ENCODE measurements around the gene TLK2. TPM values are rescaled to one million over a fixed set of nuclear protein-coding genes. Genes with fewer than 3 reads are reported as not detected.
"Not testable (repeated sequence)": the region's sequence is repeated elsewhere in the genome, so short reads cannot be mapped to it uniquely, and the experiment has no call there.

Gene TLK2
- 10 to 100 TPM; 30.3 to 66.0 (median 38.7) TPM for total RNA-seq

- peak; percentile 37 to 50 for DNase-seq (ENCODE audit: low spot score in 2 of 2)
- H3K9me3 ChIP-seq: no peaks in the 10 kb centered on the region
- WGBS, 2 donors: 0 to 1% methylated on average over 4 to 36 of the region's 59 CpGs
- H3K4me1 ChIP-seq: peaks cover 4 to 38% (median 16%) of the 10 kb centered on the region in 4 donors
- H3K4me3 ChIP-seq: peak within 1 kb of the TSS; percentile 76 to 87 (median 80)
- peaks cover 0 to 14% (median 0%) of the 10 kb centered on the region in 3 donors for H3K36me3 ChIP-seq
- peak within 1 kb of the TSS; percentile 94 to 97 (median 96) for H3K27ac ChIP-seq
- H3K27me3 ChIP-seq: no peaks in the 10 kb centered on the region
- TF ChIP-seq POLR2A (IDR thresholded peaks at IDR 0.05) (no peak), CTCF (IDR thresholded peaks at IDR 0.05) (no peak), EP300 (IDR thresholded peaks at IDR 0.05) (no peak)
These were observed at the start of gene TLK2 for GRCh38 chr17:62478424-62478879. TSS of gene TLK2 (plus strand) at chr17:62478825. CDS start at chr17:62481126, 2,301 bp downstream.

- not testable (repeated sequence) for H3K4me1 ChIP-seq; H3K4me3 ChIP-seq; H3K27ac ChIP-seq; DNase-seq (ENCODE audit: low spot score in 2 of 2); H3K9me3 ChIP-seq; H3K27me3 ChIP-seq
- H3K36me3 ChIP-seq: peaks cover 0 to 68% (median 0%) of the 10 kb centered on the region in 3 donors
- 87 to 93% methylated on average over 4 of the region's 4 CpGs for WGBS, 2 donors
These were observed 43.4 kb upstream of the TLK2 start for GRCh38 chr17:62435251-62435650.

GRCh38 chr17:62441181-62441580 lies 37.4 kb upstream of the TLK2 start:
- H3K4me3 ChIP-seq; H3K27ac ChIP-seq; H3K27me3 ChIP-seq; H3K9me3 ChIP-seq; DNase-seq (ENCODE audit: low spot score in 2 of 2); H3K4me1 ChIP-seq: not testable (repeated sequence)
- 95 to 97% methylated on average over 6 of the region's 6 CpGs for WGBS, 2 donors
- H3K36me3 ChIP-seq: peaks cover 0 to 80% (median 8%) of the 10 kb centered on the region in 3 donors

GRCh38 chr17:62444063-62444462 lies 34.6 kb upstream of the TLK2 start:
- H3K9me3 ChIP-seq: no peaks in the 10 kb centered on the region
- peaks cover 0 to 95% (median 12%) of the 10 kb centered on the region in 3 donors for H3K36me3 ChIP-seq

GRCh38 chr17:62445791-62446190 lies 32.8 kb upstream of the TLK2 start:
- H3K4me3 ChIP-seq; DNase-seq (ENCODE audit: low spot score in 2 of 2); H3K9me3 ChIP-seq; H3K4me1 ChIP-seq; H3K27me3 ChIP-seq; H3K27ac ChIP-seq: not testable (repeated sequence)
- WGBS, 2 donors: 90 to 92% methylated on average over 4 of the region's 4 CpGs
- peaks cover 0 to 95% (median 12%) of the 10 kb centered on the region in 3 donors for H3K36me3 ChIP-seq

More at GRCh38 chr17:62444063-62444462, 34.6 kb upstream of the TLK2 start:
- TF ChIP-seq POLR2A (IDR thresholded peaks at IDR 0.05): no peak
- no peak for TF ChIP-seq EP300 (IDR thresholded peaks at IDR 0.05)
- TF ChIP-seq CTCF (IDR thresholded peaks at IDR 0.05): no peak
- Histone ChIP-seq H3K27ac (no peak overlapping the region), H3K4me1 (no peaks in the 10 kb centered on the region), H3K4me3 (no peak overlapping the region), H3K27me3 (no peaks in the 10 kb centered on the region)
- DNase-seq (ENCODE audit: low spot score in 2 of 2): no peak
- WGBS, 2 donors: 97 to 99% methylated on average over 4 of the region's 4 CpGs

GRCh38 chr17:62452195-62452594 lies 26.4 kb upstream of the TLK2 start:
- not testable (repeated sequence) for H3K4me3 ChIP-seq; H3K9me3 ChIP-seq; H3K27ac ChIP-seq; H3K4me1 ChIP-seq; H3K27me3 ChIP-seq; DNase-seq (ENCODE audit: low spot score in 2 of 2)
- WGBS, 2 donors: 87 to 89% methylated on average over 4 of the region's 4 CpGs
- peaks cover 0 to 40% (median 4%) of the 10 kb centered on the region in 3 donors for H3K36me3 ChIP-seq

- not testable (repeated sequence) for DNase-seq (ENCODE audit: low spot score in 2 of 2); H3K27ac ChIP-seq; H3K9me3 ChIP-seq; H3K4me3 ChIP-seq; H3K4me1 ChIP-seq; H3K27me3 ChIP-seq
- 85 to 92% methylated on average over 5 of the region's 5 CpGs for WGBS, 2 donors
- H3K36me3 ChIP-seq: peaks cover 0 to 32% (median 0%) of the 10 kb centered on the region in 3 donors
These were observed 25.6 kb upstream of the TLK2 start for GRCh38 chr17:62453041-62453440.

- not testable (repeated sequence) for DNase-seq (ENCODE audit: low spot score in 2 of 2); H3K27ac ChIP-seq; H3K9me3 ChIP-seq; H3K4me1 ChIP-seq; H3K27me3 ChIP-seq; H3K4me3 ChIP-seq
- 79 to 84% methylated on average over 4 of the region's 4 CpGs for WGBS, 2 donors
- H3K36me3 ChIP-seq: peaks cover 0 to 26% (median 0%) of the 10 kb centered on the region in 3 donors
These were observed 25.0 kb upstream of the TLK2 start for GRCh38 chr17:62453656-62454055.

- not testable (repeated sequence) for H3K27ac ChIP-seq; H3K27me3 ChIP-seq; H3K9me3 ChIP-seq; H3K4me1 ChIP-seq; DNase-seq (ENCODE audit: low spot score in 2 of 2); H3K4me3 ChIP-seq
- peaks cover 0 to 21% (median 0%) of the 10 kb centered on the region in 3 donors for H3K36me3 ChIP-seq
- 26 to 27% methylated on average over 3 of the region's 3 CpGs for WGBS, 2 donors
These were observed 24.5 kb upstream of the TLK2 start for GRCh38 chr17:62454111-62454510.
